H7 (cell line): ENCODE results near the gene SLAMF8. TPM values are rescaled to one million over a fixed set of nuclear protein-coding genes. Genes with fewer than 3 reads are reported as not detected.

ENCODE experiments used
- DNase-seq: peaks from one replicate; pipeline ENCODE4 v3.0.0; 2012
- H3K27me3 ChIP-seq: 2 replicates; pipeline ENCODE4 v1.6.0; 2011; ENCODE audit warnings: mild to moderate bottlenecking, low read length; ENCODE audit not compliant: control insufficient read depth, insufficient read depth
- H3K36me3 ChIP-seq: replicated peaks from 2 replicates; pipeline ENCODE4 v1.5.1; 2011; ENCODE audit warnings: low read length; ENCODE audit not compliant: control insufficient read depth, insufficient read depth
- H3K4me3 ChIP-seq: 2 replicates; pipeline ENCODE4 v1.5.1; 2011; ENCODE audit warnings: low read depth, mild to moderate bottlenecking, control low read depth, low read length, moderate library complexity; ENCODE audit not compliant: insufficient read depth
- total RNA-seq: library from RNA; depleted of rRNA; stranded (reverse); fragments of >200 nt; shearing (Covaris generic); gene quantifications from 2 replicates; pipeline ENCODE4 v1.2.3, GENCODE V29; 2014

SLAMF8 gene
- total RNA-seq, 1 experiment from 2014 or later: not detected

- Histone ChIP-seq H3K27me3 (no peaks in the 10 kb centered on the region), H3K36me3 (no peaks in the 10 kb centered on the region), H3K4me3 (no peak overlapping the region)
- no peak for DNase-seq
Measured at GRCh38 chr1:159800177-159800930, 26.3 kb upstream of the SLAMF8 start.

DNA sequence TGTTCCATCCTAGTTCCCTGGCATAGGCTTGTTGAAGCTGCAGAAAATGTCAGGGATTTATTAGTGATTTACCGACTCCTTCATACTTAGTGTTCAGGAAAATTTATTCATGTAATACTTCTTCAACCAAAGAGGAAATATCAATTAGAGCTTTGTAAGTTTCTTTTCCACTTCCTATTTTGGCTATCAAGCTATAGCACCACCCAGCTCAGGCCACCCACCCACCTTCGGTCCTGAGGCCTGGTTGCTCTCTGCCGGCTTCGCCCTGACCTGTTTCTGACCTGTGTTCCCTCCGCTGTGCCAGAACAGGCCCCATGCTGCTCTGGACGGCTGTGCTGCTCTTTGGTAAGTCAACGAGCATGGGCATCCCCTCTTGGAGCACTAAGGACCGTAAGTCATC lies 24.6 kb upstream of the SLAMF8 start, which contains the start of gene FCRL6:
Gene FCRL6 (plus strand): TSS at position 250 of the 400 bp plus-strand sequence. CDS start 65 bp downstream, at position 315.
- no peak for DNase-seq
- Histone ChIP-seq H3K4me3 (no peak within 1 kb of the TSS), H3K27me3 (no peaks in the 10 kb centered on the region), H3K36me3 (no peaks in the 10 kb centered on the region)

GRCh38 chr1:159803956-159804689 lies 22.6 kb upstream of the SLAMF8 start:
- Histone ChIP-seq H3K4me3 (no peak overlapping the region), H3K27me3 (no peaks in the 10 kb centered on the region), H3K36me3 (no peaks in the 10 kb centered on the region)
- peak; percentile 66 for DNase-seq

GRCh38 chr1:159804924-159805323 lies 21.7 kb upstream of the SLAMF8 start:
- no peaks in the 10 kb centered on the region for H3K27me3 ChIP-seq
- no peak overlapping the region for H3K4me3 ChIP-seq
- no peak for DNase-seq
- H3K36me3 ChIP-seq: no peaks in the 10 kb centered on the region

GRCh38 chr1:159815926-159816325 lies 10.7 kb upstream of the SLAMF8 start:
- Histone ChIP-seq H3K4me3 (no peak overlapping the region), H3K27me3 (peaks cover 4% of the 10 kb centered on the region; the same call in 1 of the 2 replicates), H3K36me3 (no peaks in the 10 kb centered on the region)
- no peak for DNase-seq

DNA sequence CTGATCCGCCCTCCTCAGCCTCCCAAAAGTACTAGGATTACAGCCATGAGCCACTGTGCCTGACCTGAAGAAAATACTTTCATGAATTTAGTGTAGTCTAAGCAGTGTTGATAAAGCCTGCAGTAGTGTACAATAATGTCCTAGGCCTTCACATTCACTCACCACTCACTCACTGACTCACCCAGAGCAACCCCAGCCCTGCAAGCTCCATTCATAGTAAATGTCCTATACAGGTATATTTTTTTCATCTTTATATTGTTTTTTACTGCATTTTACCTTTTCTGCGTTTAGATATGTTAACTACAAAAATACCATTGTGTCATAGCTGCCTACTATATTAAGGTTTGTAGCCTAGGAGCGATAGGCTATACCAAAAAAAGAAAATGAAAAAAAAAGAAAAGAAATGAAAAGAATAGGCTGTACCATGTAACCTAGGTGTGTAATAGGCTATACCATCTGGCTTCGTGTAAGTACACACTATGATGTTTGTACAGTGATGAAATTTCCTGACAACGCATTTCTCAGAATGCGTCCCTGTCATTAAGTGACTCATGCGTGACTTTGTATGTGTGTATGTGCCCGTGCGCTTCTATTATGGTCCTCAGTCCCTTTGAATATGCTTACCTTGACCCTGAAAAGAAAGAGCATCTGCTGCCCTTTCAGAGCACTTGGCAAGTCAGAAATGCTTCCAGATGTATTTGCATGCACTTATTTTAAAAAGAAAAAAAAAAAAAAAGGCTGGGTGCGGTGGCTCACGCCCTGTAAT lies 9.2 kb upstream of the SLAMF8 start:
- H3K27me3 ChIP-seq: peaks cover 5% of the 10 kb centered on the region; the same call in 1 of the 2 replicates
- no peaks in the 10 kb centered on the region for H3K36me3 ChIP-seq
- no peak for DNase-seq
- no peak overlapping the region for H3K4me3 ChIP-seq

GRCh38 chr1:159821171-159821867 lies 5.4 kb upstream of the SLAMF8 start:
- Histone ChIP-seq H3K4me3 (no peak overlapping the region), H3K27me3 (peaks cover 16% of the 10 kb centered on the region; the same call in 1 of the 2 replicates), H3K36me3 (no peaks in the 10 kb centered on the region)
- peak; percentile 51 for DNase-seq

DNA sequence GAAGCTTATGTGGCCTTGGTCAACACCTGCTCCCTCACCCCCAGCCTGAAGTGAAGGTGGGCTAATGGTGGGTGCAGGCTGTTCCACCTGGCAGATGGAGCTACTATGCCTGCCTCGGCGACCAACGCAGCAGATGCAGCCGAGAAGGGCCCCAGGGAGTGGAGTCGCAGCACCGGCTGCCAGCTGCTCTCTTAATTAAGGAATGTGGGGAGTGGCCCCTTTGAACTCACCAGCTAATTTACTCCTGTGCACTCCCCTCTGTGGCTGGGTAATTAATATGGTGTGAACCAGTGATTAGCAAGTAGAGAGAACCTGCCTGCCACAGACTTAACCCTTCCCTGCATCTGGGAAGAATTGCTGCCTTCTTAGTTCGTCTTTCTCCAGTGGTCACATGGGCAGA lies 3.3 kb upstream of the SLAMF8 start:
- DNase-seq: peak; percentile 46
- H3K4me3 ChIP-seq: no peak overlapping the region
- H3K27me3 ChIP-seq: peaks cover 22% of the 10 kb centered on the region; the same call in 1 of the 2 replicates
- H3K36me3 ChIP-seq: no peaks in the 10 kb centered on the region

- Histone ChIP-seq H3K27me3 (peaks cover 24% of the 10 kb centered on the region; the same call in 1 of the 2 replicates), H3K4me3 (no peak overlapping the region), H3K36me3 (no peaks in the 10 kb centered on the region)
- DNase-seq: no peak
Measured at GRCh38 chr1:159825564-159825963, 1.1 kb upstream of the SLAMF8 start.

- Histone ChIP-seq H3K4me3 (no peak overlapping the region), H3K27me3 (peaks cover 22% of the 10 kb centered on the region; the same call in 1 of the 2 replicates), H3K36me3 (no peaks in the 10 kb centered on the region)
- DNase-seq: no peak
Measured at GRCh38 chr1:159827102-159827490, 423 bp downstream of the SLAMF8 start.

DNA sequence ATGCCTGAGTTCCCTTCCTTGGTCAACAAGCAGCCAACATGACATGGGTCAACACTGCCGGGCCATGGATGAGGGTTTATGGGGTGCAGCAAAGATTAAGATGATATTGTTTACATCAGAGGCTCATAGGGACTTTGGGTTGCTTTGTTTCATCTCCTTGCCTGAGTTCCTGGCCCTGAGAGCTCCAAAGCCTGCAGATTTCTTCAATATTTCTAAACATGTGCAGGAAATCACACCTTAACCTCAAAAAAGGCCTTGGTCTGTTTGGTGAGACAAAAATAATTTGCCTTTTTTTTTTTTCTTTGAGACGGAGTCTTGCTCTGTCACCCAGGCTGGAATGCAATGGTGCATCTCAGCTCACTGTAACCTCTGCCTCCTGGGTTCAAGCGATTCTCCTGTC lies 876 bp downstream of the SLAMF8 start:
- Histone ChIP-seq H3K27me3 (peaks cover 20% of the 10 kb centered on the region; the same call in 1 of the 2 replicates), H3K36me3 (no peaks in the 10 kb centered on the region), H3K4me3 (no peak overlapping the region)
- no peak for DNase-seq

DNA sequence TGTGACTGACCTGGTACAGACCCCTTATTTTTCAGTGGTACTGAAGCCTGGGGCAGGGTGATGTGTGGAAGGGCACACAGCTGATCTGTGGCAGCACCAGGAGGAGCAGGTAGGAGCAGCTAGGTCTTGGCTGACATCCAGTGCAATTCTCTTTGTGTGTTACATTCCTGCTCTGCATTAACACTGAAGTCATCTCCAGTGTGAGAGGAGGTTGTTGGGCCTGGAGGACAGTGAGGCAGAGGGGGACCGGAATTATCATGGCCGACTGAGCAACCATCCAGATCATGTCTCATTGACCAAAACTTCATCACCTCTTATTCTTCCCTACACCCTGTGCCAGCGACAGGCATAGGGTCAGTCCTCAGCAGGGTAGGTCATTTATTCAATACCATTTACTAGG lies 1.5 kb downstream of the SLAMF8 start:
- DNase-seq: no peak
- H3K36me3 ChIP-seq: no peaks in the 10 kb centered on the region
- no peak overlapping the region for H3K4me3 ChIP-seq
- H3K27me3 ChIP-seq: peaks cover 16% of the 10 kb centered on the region; the same call in 1 of the 2 replicates

DNA sequence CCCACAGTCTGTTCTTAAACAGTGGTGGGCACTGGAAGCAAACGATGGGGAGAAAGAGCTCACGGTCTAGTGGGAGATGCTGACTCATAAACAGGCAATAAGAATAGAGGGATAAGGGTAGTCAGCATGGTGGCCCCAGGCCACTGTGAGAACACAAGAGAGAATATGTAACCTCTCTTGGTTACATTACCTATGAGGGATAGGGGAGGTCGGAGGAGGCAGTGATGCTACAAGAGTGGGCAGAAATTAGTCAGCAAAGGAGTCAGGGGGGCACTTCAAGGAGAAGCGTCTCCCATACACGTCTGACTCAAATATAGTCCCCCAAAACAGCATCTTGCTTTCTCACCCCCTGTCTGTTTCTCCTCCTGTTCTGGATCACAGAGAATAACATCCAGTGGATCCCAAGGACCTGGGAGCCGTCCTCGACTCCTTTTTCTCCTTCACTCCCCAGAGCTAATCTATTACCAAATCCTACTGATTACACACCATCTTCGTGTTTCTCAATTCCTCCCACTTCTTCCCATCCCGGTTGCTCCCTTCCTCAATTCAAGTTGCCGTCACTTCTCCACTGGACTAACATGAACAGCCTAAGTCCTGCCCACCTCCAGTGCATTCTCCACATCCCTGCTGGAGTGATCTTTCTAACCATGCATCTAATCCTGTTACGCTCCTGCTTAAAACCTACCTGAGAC lies 2.1 kb downstream of the SLAMF8 start:
- Histone ChIP-seq H3K4me3 (no peak overlapping the region), H3K27me3 (peaks cover 15% of the 10 kb centered on the region; the same call in 1 of the 2 replicates), H3K36me3 (no peaks in the 10 kb centered on the region)
- DNase-seq: no peak
